Mammary epithelial cell (primary cell): Measurements from ENCODE around the gene TMEM120A.

Experiments
- CTCF ChIP-seq, 2 donors: IDR thresholded peaks in 1 of 2; conservative IDR thresholded peaks in 1 of 2; 2 replicates each; pipeline ENCODE4 v1.5.1; 2011 to 2012; ENCODE audit warnings: inconsistent platforms in 2 of 2, low read length in 2 of 2, mild to moderate bottlenecking in 2 of 2, control low read depth in 1 of 2, low read depth in 1 of 2; ENCODE audit not compliant: insufficient read depth in 1 of 2; ENCODE audit errors: extremely low read depth in 1 of 2
- EZH2 ChIP-seq: IDR thresholded peaks from 2 replicates; pipeline ENCODE4 v1.6.1; 2012; ENCODE audit warnings: low read length, inconsistent platforms, borderline replicate concordance

GRCh38 chr7:75951506-75951905, 42.9 kb downstream of the TMEM120A start:
- TF ChIP-seq CTCF (conservative IDR thresholded peaks at IDR 0.05 in 1 of 2, IDR thresholded peaks at IDR 0.05 in 1 of 2; ENCODE audit: extremely low read depth in 1 of 2, insufficient read depth in 1 of 2, low read depth in 1 of 2, low read length in 2 of 2) (no peak), EZH2 (no peak)
